ENCODE data around the gene PDE4B. TPM values are rescaled to one million over a fixed set of nuclear protein-coding genes. Genes with fewer than 3 reads are reported as not detected.
"Not testable (repeated sequence)": the region's sequence is repeated elsewhere in the genome, so short reads cannot be mapped to it uniquely, and the experiment has no call there.

PDE4B gene
- total RNA-seq, 1 donor from 2014 or later = 10.9 TPM

DNA sequence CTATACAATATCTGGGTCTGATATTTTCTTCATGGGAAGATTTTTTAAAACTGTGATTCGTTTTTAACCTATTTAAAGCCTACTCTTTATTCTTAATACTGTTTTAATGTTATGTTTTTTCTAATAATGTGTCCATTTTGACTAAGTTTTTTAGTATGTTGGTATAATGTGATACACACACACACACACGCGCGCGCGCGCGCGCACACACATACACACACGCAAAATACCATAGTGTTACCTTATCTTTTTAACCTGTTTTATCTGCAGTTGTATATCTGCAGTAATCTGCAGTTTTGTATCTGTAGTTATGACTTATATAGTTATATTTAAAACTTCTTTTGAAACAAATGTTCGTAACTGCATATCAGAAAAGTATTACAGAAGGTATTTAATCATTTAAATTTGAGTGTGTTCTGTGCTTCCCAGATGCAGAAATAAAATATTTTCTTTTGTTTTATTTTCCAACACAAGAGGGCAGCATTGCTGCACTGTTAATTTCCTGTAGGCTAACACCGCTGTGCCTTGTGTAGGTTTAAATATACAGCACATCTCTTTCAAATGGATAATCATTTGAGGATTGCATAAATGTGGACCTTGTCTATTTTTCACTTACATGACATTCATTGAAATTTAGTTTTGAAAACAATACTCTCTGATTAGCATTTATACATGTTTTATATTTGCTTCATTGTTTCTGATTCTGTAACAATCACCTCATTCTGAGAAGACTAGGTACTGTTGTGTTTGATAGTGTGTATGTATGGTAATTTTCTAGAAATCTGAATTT is 166.1 kb downstream of the PDE4B start:
- Mint-ChIP-seq H3K36me3 (ENCODE audit: low read depth) (no peaks in the 10 kb centered on the region), H3K4me3 (no peak overlapping the region), H3K4me1 (peaks cover 4% of the 10 kb centered on the region), H3K27me3 (peaks cover 3% of the 10 kb centered on the region), H3K27ac (no peak overlapping the region), H3K9me3 (no peaks in the 10 kb centered on the region)
- intact Hi-C loops (cut with micrococcal nuclease) = loop anchor here (1.0 to 10.0 kb wide), 7 partner anchors 146 to 768 kb away; no protein-coding TSS in a partner anchor
- peak; percentile 82 for DNase-seq

- Mint-ChIP-seq H3K27me3 (peaks cover 3% of the 10 kb centered on the region), H3K4me3 (no peak overlapping the region), H3K9me3 (no peaks in the 10 kb centered on the region), H3K27ac (no peak overlapping the region), H3K36me3 (ENCODE audit: low read depth) (no peaks in the 10 kb centered on the region), H3K4me1 (peaks cover 4% of the 10 kb centered on the region)
- intact Hi-C loops (cut with micrococcal nuclease) = loop anchor here (1.0 to 10.0 kb wide), 7 partner anchors 148 to 767 kb away; no protein-coding TSS in a partner anchor
- no peak for DNase-seq
Measured at GRCh38 chr1:65959896-65960567, 167.3 kb downstream of the PDE4B start.

DNA sequence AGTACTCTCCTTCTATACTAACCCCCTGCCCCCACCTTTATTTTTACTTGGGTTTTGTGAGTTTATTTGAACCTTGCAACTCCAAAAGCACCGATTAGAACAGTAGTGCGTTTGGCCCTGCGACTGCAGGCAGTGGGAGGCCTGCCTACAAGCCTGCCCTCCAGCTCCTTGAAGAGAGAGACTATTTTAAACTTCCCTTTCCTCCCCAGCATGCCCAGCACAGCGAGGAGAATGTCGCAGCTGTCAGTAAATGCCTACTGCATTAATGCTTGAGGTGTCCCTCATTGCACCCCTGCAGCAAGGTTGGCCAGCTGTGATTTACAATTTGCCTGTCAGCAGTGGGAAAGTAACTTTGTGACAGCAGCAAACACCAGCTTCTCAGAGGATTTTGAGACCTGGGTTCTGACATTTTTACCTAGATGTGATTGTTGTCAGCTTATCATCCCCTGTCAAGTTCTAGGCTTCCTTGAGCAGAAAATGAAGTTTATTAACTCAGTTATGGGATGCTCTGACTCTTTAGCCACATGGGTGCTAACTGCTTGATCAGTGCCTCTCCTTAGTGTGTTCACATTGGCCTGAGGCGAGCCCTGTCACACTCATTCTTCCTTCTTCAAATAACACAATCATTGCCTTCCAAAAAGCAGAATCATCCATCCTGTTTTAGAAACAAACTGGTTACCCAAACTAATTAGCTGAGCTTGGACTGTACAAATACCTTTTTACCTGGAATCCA is 170.6 kb downstream of the PDE4B start:
- Mint-ChIP-seq H3K9me3 (peaks cover 6% of the 10 kb centered on the region), H3K36me3 (ENCODE audit: low read depth) (no peaks in the 10 kb centered on the region), H3K4me3 (no peak overlapping the region), H3K27ac (no peak overlapping the region), H3K27me3 (peaks cover 4% of the 10 kb centered on the region), H3K4me1 (peaks cover 4% of the 10 kb centered on the region)
- DNase-seq = no peak
- intact Hi-C loops (cut with micrococcal nuclease) = no loop called here

DNA sequence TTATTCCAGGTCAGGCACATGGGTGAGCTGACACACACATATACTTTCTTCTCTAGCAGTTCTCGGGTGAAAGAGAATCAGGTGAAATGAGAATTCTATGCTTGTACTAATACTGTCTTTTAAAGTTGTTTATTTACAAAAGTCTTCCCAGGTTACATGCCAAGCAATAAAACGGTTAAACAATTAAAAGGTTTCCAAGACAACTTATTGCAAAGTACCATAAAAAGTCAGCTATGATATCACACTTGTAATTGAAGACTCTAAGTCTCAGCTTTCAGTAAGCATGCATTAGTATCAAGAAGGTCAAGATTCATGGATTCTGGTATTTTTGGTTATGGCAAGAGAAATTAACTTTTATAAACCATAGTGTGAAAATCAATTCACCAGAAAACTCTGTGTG is 171.4 kb downstream of the PDE4B start:
- no peak overlapping the region for H3K4me3 Mint-ChIP-seq
- DNase-seq = no peak
- H3K36me3 Mint-ChIP-seq (ENCODE audit: low read depth) = no peaks in the 10 kb centered on the region
- H3K27ac Mint-ChIP-seq = no peak overlapping the region
- H3K9me3 Mint-ChIP-seq = peaks cover 6% of the 10 kb centered on the region
- H3K4me1 Mint-ChIP-seq = peaks cover 4% of the 10 kb centered on the region
- intact Hi-C loops (cut with micrococcal nuclease) = no loop called here
- H3K27me3 Mint-ChIP-seq = peaks cover 4% of the 10 kb centered on the region

DNA sequence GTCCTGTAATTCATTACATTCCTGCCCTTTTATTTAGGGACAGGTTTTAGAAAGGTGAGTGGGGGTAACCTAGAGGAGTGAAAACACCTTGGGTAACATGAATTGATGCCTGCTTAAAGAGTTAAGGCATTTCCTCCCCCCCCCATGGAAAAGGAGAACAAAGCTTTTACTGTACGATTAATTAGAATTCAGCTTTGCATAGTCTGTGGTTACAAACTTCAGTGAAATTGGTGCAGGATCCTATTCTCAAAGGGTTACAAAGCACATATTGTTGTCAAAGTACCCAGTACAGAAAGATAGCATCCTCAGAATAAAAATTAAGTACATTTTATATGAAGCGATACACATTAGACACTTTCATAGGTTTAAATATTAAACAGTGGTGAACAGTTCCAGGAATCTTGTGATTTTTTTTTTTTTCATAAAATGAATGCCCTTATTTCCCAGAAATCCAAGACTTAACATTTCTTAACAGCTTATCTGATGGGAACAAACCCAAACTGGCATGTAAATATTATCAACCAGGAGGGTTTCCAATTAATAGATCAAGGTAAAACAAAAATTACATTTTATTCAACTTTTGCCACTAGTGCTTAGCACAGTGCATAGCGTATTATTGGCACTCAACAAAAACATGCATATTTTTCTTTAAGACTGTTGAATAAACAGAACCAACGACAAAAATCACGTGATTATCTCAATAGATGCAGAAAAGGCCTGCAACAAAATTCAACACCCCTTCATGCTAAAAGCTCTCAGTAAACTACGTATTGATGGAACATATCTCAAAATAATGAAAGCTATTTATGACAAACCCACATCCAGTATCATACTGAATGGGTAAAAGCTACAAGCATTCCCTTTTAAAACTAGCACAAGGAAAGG is 172.7 kb downstream of the PDE4B start:
- H3K4me3 Mint-ChIP-seq = no peak overlapping the region
- peaks cover 6% of the 10 kb centered on the region for H3K9me3 Mint-ChIP-seq
- DNase-seq = no peak
- no peaks in the 10 kb centered on the region for H3K4me1 Mint-ChIP-seq
- intact Hi-C loops (cut with micrococcal nuclease) = no loop called here
- H3K36me3 Mint-ChIP-seq (ENCODE audit: low read depth) = no peaks in the 10 kb centered on the region
- H3K27ac Mint-ChIP-seq = no peak overlapping the region
- peaks cover 5% of the 10 kb centered on the region for H3K27me3 Mint-ChIP-seq

GRCh38 chr1:65967492-65967891 is 174.8 kb downstream of the PDE4B start:
- H3K36me3 Mint-ChIP-seq (ENCODE audit: low read depth); H3K27ac Mint-ChIP-seq; DNase-seq; intact Hi-C loops (cut with micrococcal nuclease); H3K9me3 Mint-ChIP-seq; H3K4me3 Mint-ChIP-seq; H3K4me1 Mint-ChIP-seq: not testable (repeated sequence)
- peaks cover 16% of the 10 kb centered on the region for H3K27me3 Mint-ChIP-seq

- peaks cover 2% of the 10 kb centered on the region for H3K4me1 Mint-ChIP-seq
- H3K27ac Mint-ChIP-seq = no peak overlapping the region
- no peak overlapping the region for H3K4me3 Mint-ChIP-seq
- peaks cover 15% of the 10 kb centered on the region for H3K9me3 Mint-ChIP-seq
- intact Hi-C loops (cut with micrococcal nuclease) = no loop called here
- DNase-seq = no peak
- peaks cover 13% of the 10 kb centered on the region for H3K27me3 Mint-ChIP-seq
- no peaks in the 10 kb centered on the region for H3K36me3 Mint-ChIP-seq (ENCODE audit: low read depth)
Measured at GRCh38 chr1:65971547-65971946, 178.9 kb downstream of the PDE4B start.

DNA sequence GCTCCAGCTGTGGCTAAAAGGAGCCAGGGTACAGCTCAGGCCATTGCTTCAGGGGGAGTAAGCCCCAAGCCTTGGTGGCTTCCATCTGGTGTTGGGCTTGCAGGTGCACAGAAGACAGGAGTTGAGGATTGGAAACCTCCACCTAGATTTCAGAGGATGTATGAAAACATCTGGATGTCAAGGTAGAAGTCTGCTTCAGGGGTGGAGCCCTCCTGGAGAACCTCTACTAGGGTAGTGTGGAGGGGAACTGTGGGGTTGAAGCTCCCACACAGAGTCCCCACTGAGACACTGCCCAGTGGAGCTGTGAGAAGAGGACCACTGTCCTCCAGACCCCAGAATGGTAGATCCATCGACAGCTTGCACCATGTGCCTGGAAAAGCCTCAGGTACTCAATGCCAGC is 183.0 kb downstream of the PDE4B start:
- no peak overlapping the region for H3K27ac Mint-ChIP-seq
- no peak for DNase-seq
- H3K9me3 Mint-ChIP-seq = peaks cover 9% of the 10 kb centered on the region
- H3K4me3 Mint-ChIP-seq = no peak overlapping the region
- peaks cover 15% of the 10 kb centered on the region for H3K27me3 Mint-ChIP-seq
- no peaks in the 10 kb centered on the region for H3K36me3 Mint-ChIP-seq (ENCODE audit: low read depth)
- peaks cover 2% of the 10 kb centered on the region for H3K4me1 Mint-ChIP-seq
- intact Hi-C loops (cut with micrococcal nuclease) = no loop called here

DNA sequence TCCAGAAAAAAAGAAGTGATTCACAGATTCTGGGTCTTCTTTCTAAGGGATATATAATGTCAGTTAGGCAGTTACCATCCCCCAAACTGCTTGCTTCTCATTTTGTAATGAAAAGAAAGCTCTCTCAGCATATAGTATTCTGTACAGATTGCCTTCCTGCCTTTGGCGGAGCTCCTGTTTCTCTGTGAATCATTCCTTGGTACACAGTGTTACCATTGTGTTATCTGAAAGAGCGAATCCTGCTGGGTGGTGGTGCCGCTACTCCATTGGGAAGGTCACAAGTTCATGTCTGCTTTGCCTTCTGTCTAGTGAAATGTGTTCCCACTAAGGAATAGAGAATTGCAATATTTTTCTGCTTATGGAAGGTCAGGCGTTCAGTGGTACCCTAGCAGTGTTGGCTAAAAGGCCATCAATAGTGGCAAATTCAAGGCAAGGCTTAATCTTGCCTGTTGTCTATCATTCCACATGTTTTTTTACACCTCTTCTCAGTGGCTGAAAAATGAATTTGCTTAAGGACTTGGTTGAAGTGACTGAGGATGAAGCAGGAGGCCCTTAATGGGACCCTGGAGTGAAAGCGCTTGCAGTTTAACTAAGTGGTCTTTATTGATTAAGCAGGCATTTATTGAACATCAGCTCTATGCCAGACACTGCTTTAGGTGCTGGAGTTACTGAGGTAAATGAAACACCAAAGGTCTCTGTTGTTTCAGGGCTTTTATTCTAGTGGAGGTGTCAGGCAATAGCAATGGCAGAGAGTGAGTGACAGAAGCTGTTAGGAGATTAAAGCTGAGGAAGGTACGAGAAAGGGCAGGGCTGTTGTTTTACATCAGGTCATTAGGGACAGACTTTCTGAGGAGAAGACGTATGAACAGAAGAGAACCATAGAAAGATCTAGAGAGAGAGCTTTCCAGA is 186.7 kb downstream of the PDE4B start:
- no peaks in the 10 kb centered on the region for H3K36me3 Mint-ChIP-seq (ENCODE audit: low read depth)
- intact Hi-C loops (cut with micrococcal nuclease) = no loop called here
- peaks cover 2% of the 10 kb centered on the region for H3K4me1 Mint-ChIP-seq
- H3K9me3 Mint-ChIP-seq = peaks cover 9% of the 10 kb centered on the region
- peaks cover 17% of the 10 kb centered on the region for H3K27me3 Mint-ChIP-seq
- no peak overlapping the region for H3K27ac Mint-ChIP-seq
- no peak overlapping the region for H3K4me3 Mint-ChIP-seq
- no peak for DNase-seq

- H3K4me3 Mint-ChIP-seq = no peak overlapping the region
- no peak overlapping the region for H3K27ac Mint-ChIP-seq
- DNase-seq = no peak
- H3K9me3 Mint-ChIP-seq = peaks cover under 1% of the 10 kb centered on the region
- H3K27me3 Mint-ChIP-seq = peaks cover 17% of the 10 kb centered on the region
- no peaks in the 10 kb centered on the region for H3K4me1 Mint-ChIP-seq
- intact Hi-C loops (cut with micrococcal nuclease) = no loop called here
- H3K36me3 Mint-ChIP-seq (ENCODE audit: low read depth) = no peaks in the 10 kb centered on the region
Measured at GRCh38 chr1:65980237-65980636, 187.5 kb downstream of the PDE4B start.

DNA sequence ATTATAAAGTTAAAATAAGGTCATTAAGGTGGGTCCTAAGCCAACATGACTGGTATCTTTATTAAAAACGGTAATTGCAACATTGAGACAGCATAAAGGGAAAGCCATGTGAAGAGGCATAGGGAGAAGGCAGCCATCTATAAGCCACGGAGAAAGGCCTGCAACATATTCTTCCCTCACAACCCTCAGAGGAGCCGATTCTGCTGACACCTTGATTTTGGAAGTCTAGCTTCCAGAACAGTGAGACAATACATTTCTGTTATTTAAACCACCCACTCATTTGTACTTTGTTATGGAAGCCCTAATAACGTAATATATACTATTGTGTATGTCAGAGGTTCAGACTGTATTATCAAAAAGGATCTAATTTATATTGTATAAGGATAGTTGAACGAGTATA is 190.8 kb downstream of the PDE4B start:
- H3K4me3 Mint-ChIP-seq = no peak overlapping the region

GRCh38 chr1:65985393-65986066 is 192.8 kb downstream of the PDE4B start:
- peaks cover 12% of the 10 kb centered on the region for H3K27me3 Mint-ChIP-seq
- no peaks in the 10 kb centered on the region for H3K9me3 Mint-ChIP-seq
- H3K4me1 Mint-ChIP-seq = no peaks in the 10 kb centered on the region
- H3K27ac Mint-ChIP-seq = no peak overlapping the region
- H3K4me3 Mint-ChIP-seq = no peak overlapping the region
- intact Hi-C loops (cut with micrococcal nuclease) = no loop called here
- DNase-seq = no peak
- no peaks in the 10 kb centered on the region for H3K36me3 Mint-ChIP-seq (ENCODE audit: low read depth)

More for the DNA sequence above, 190.8 kb downstream of the PDE4B start:
- intact Hi-C loops (cut with micrococcal nuclease) = no loop called here
- Mint-ChIP-seq H3K4me1 (no peaks in the 10 kb centered on the region), H3K27me3 (peaks cover 19% of the 10 kb centered on the region), H3K27ac (no peak overlapping the region), H3K36me3 (ENCODE audit: low read depth) (no peaks in the 10 kb centered on the region), H3K9me3 (no peaks in the 10 kb centered on the region)
- no peak for DNase-seq
